DND-41 (cell line): Measurements from ENCODE around the gene CYSLTR2.

Experiments
- ATAC-seq: fragments of 200-7000 bp; cut with Tn5 transposase; 3 replicates; pipeline ENCODE4 v1.9.1; 2021; ENCODE audit warnings: low read depth; ENCODE audit not compliant: insufficient read depth
- DNase-seq: peaks from one replicate; pipeline ENCODE4 v3.0.0-alpha.2; 2020
- H2AFZ ChIP-seq: 2 replicates; pipeline ENCODE4 v1.6.0; 2012; ENCODE audit warnings: low read depth, low read length
- H3K27ac ChIP-seq: 2 replicates; pipeline ENCODE4 v1.5.1; 2012; ENCODE audit warnings: low read length, inconsistent platforms
- H3K27me3 ChIP-seq: fragments of 200-600 bp; sonication (generic); 2 replicates; pipeline ENCODE4 v1.6.0; 2012; ENCODE audit warnings: low read length, mild to moderate bottlenecking, inconsistent platforms; ENCODE audit not compliant: insufficient read depth, poor library complexity
- H3K36me3 ChIP-seq: 2 replicates; pipeline ENCODE4 v1.5.1; 2012; ENCODE audit warnings: low read length, inconsistent platforms; ENCODE audit not compliant: insufficient read depth
- H3K4me1 ChIP-seq: 2 replicates; pipeline ENCODE4 v1.5.1; 2012; ENCODE audit warnings: mild to moderate bottlenecking, low read length; ENCODE audit not compliant: insufficient read depth
- H3K4me2 ChIP-seq: 2 replicates; pipeline ENCODE4 v1.6.0; 2012; ENCODE audit warnings: mild to moderate bottlenecking, moderate library complexity, low read length, inconsistent platforms; ENCODE audit not compliant: insufficient read depth
- H3K4me3 ChIP-seq, 2 experiments: fragments of 200-600 bp in 1 of 2; shearing (Covaris generic) in 1 of 2; 2 replicates each; pipeline ENCODE4 v1.5.1; 2012 to 2016; ENCODE audit warnings: inconsistent platforms in 2 of 2, low read length in 2 of 2, mild to moderate bottlenecking in 2 of 2, low read depth in 1 of 2, moderate library complexity in 1 of 2
- H3K79me2 ChIP-seq: 2 replicates; pipeline ENCODE4 v1.6.0; 2012; ENCODE audit warnings: low read length, inconsistent platforms; ENCODE audit not compliant: insufficient read depth
- H3K9ac ChIP-seq: 2 replicates; pipeline ENCODE4 v1.6.0; 2012; ENCODE audit warnings: low read depth, mild to moderate bottlenecking, inconsistent platforms, low read length, moderate library complexity
- H3K9me3 ChIP-seq: 2 replicates; pipeline ENCODE4 v1.5.1; 2012; ENCODE audit warnings: low read length, moderate library complexity, mild to moderate bottlenecking, inconsistent platforms; ENCODE audit not compliant: insufficient read depth, severe bottlenecking
- H4K20me1 ChIP-seq: 2 replicates; pipeline ENCODE4 v1.6.0; 2012; ENCODE audit warnings: low read length; ENCODE audit not compliant: insufficient read depth
- EZH2 ChIP-seq: IDR thresholded peaks from 3 replicates; pipeline ENCODE4 v1.6.1; 2012; ENCODE audit warnings: borderline replicate concordance, low read depth, mild to moderate bottlenecking, moderate library complexity, low read length, inconsistent platforms; ENCODE audit not compliant: severe bottlenecking
- TF ChIP-seq, protein P1 (sequence below): IDR thresholded peaks from 2 replicates; pipeline ENCODE4 v1.5.1; 2012; ENCODE audit warnings: borderline replicate concordance, low read length, moderate library complexity, mild to moderate bottlenecking; ENCODE audit not compliant: poor library complexity, severe bottlenecking; ENCODE audit errors: extremely low read depth

CYSLTR2 gene

GRCh38 chr13:48652851-48653471 is 768 bp upstream of the CYSLTR2 start:
- Histone ChIP-seq H4K20me1 (no peaks in the 10 kb centered on the region), H3K36me3 (no peaks in the 10 kb centered on the region; the same call in 1 of the 2 replicates), H3K4me1 (peaks cover 52% of the 10 kb centered on the region), H2AFZ (peak overlapping the region; percentile 53), H3K27ac (peak overlapping the region; percentile 82), H3K4me3 (peak overlapping the region in 1 of 2 experiments; percentile 52; a peak in 3 of 4 replicates), H3K9me3 (no peaks in the 10 kb centered on the region), H3K9ac (peak overlapping the region; percentile 57), H3K27me3 (no peaks in the 10 kb centered on the region), H3K79me2 (peaks cover 42% of the 10 kb centered on the region), H3K4me2 (peak overlapping the region; percentile 62)
- TF ChIP-seq, protein P1, sequence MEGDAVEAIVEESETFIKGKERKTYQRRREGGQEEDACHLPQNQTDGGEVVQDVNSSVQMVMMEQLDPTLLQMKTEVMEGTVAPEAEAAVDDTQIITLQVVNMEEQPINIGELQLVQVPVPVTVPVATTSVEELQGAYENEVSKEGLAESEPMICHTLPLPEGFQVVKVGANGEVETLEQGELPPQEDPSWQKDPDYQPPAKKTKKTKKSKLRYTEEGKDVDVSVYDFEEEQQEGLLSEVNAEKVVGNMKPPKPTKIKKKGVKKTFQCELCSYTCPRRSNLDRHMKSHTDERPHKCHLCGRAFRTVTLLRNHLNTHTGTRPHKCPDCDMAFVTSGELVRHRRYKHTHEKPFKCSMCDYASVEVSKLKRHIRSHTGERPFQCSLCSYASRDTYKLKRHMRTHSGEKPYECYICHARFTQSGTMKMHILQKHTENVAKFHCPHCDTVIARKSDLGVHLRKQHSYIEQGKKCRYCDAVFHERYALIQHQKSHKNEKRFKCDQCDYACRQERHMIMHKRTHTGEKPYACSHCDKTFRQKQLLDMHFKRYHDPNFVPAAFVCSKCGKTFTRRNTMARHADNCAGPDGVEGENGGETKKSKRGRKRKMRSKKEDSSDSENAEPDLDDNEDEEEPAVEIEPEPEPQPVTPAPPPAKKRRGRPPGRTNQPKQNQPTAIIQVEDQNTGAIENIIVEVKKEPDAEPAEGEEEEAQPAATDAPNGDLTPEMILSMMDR: no peak
- no peak for TF ChIP-seq EZH2
- no peak for DNase-seq
- ATAC-seq: no peak

- ATAC-seq (no peak), DNase-seq (no peak)
- H3K79me2 ChIP-seq: peaks cover 57% of the 10 kb centered on the region
- no peaks in the 10 kb centered on the region for H4K20me1 ChIP-seq
- peak overlapping the region; percentile 82 for H3K27ac ChIP-seq
- peaks cover 66% of the 10 kb centered on the region for H3K4me1 ChIP-seq
- H3K9me3 ChIP-seq: no peaks in the 10 kb centered on the region
- peak overlapping the region; percentile 57 for H3K9ac ChIP-seq
- no peak overlapping the region; the same call in 1 of the 2 replicates for H2AFZ ChIP-seq
- TF ChIP-seq, protein P1: no peak
- TF ChIP-seq EZH2: no peak
- H3K27me3 ChIP-seq: no peaks in the 10 kb centered on the region
- H3K4me2 ChIP-seq: peak overlapping the region; percentile 62
- peak overlapping the region; percentile 25 to 52 for H3K4me3 ChIP-seq
- H3K36me3 ChIP-seq: no peaks in the 10 kb centered on the region; the same call in 1 of the 2 replicates
Measured at GRCh38 chr13:48654511-48654910, 782 bp downstream of the CYSLTR2 start.

- Histone ChIP-seq H3K27ac (peak overlapping the region; percentile 82), H3K4me2 (peak overlapping the region; percentile 62), H2AFZ (peak overlapping the region; percentile 37; the same call in 1 of the 2 replicates), H4K20me1 (no peaks in the 10 kb centered on the region), H3K4me1 (peaks cover 70% of the 10 kb centered on the region), H3K36me3 (no peaks in the 10 kb centered on the region; the same call in 1 of the 2 replicates), H3K9me3 (no peaks in the 10 kb centered on the region), H3K27me3 (no peaks in the 10 kb centered on the region), H3K79me2 (peaks cover 65% of the 10 kb centered on the region), H3K4me3 (peak overlapping the region; percentile 25 to 52), H3K9ac (peak overlapping the region; percentile 57)
- peak; percentile 52 for DNase-seq
- TF ChIP-seq, protein P1: no peak
- TF ChIP-seq EZH2: no peak
- ATAC-seq: peak; percentile 55
Measured at GRCh38 chr13:48655291-48655690, 1.6 kb downstream of the CYSLTR2 start.
